Endometrial microvascular endothelial cells (primary cell): Measurements from ENCODE around the gene PHC1. TPM values are rescaled to one million over a fixed set of nuclear protein-coding genes. Genes with fewer than 3 reads are reported as not detected.
"Not testable (repeated sequence)": the region's sequence is repeated elsewhere in the genome, so short reads cannot be mapped to it uniquely, and the experiment has no call there.

Experiments used
- in situ Hi-C: cut with HindIII; loops from 2 replicates; pipeline ENCODE4 v1.10.0; 2017; ENCODE audit warnings: low sequenced_read_pairs, low pct_unique_long_range_greater_than_20kb; ENCODE audit errors: inconsistent ontology term
- total RNA-seq: library from RNA; depleted of rRNA; stranded (reverse); fragments of >200 nt; gene quantifications from one replicate; pipeline ENCODE4 v1.2.3, GENCODE V29; 2015; ENCODE audit errors: inconsistent ontology term

PHC1 gene
- total RNA-seq, 1 donor from 2014 or later = 16.6 TPM

DNA sequence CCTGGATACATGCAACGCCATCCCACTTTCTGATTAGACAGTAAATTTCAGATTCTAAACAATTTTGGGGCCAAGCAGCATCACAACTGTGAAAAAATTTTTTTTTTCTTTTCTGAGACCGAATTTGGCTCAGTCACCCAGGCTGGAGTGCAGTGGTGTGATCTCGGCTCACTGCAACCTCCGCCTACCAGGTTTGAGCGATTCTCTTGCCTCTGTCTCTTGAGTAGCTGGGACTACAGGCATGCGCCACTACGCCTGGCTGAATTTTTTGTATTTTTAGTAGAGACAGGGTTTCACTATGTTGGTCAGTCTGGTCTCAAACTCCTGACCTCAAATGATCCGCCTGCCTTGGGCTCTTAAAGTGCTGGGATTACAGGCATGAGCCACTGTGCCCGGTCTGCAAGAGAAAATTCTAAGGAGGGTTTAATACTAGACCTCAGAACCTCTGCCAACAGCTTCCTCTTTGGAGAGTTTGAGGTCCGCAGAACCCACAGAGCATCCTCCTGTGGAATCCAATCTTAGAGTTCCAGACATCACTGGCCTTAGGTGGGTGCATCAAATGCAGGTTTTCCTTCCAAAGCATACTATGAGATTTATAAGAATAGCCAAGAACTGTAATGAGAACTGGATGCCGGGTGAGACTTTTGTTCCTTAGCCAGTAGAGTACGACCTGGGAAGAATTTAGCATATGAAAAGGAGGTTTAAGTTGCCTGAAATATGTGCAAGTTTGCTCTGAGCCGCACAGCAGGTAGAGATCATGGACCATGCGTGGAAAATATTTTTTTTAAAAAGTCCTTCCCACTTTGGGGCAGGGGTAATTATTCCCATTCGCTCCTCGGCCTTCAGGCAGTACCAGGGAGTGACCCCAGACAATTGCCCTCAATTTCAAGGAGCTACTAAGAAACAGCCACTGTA lies 7.8 kb upstream of the PHC1 start:
- in situ Hi-C loops = no loop called here

DNA sequence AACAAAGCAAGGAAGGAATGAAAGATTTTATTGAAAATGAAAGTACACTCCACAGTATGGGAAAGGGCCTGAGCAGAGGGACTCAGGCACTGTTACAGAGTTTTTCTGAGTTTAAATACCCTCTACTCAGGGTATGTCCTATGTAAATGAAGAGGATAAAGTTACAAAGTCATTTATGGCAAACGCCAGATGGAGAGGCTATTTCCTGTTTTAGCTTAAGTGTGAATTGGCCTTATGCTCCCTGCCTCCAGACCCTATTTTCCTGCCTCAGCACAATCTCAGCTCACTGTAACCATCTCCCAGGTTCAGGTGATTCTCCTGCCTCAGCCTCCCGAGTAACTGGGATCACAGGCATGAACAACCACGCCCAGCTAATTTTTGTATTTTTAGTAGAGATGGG lies 6.8 kb upstream of the PHC1 start:
- in situ Hi-C loops = no loop called here

DNA sequence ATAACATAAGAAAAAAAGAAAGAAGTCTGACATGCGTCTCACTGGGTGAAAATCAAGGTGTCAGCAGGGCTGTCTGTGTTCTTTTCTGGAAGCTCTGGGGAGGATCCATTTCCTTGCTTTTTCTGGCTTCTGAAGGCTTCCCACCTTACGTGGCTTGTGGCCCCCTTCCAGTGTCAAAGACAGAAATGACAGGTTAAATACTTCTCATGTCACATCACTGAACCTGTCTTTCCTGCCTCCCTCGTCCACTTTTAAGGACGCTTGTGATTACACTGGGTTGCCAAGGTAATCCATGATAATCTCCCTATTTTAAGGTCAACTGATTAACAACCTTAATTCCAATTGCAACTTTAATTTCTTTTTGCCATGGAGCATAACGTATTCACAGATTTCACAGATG lies 4.6 kb upstream of the PHC1 start:
- in situ Hi-C loops = no loop called here

DNA sequence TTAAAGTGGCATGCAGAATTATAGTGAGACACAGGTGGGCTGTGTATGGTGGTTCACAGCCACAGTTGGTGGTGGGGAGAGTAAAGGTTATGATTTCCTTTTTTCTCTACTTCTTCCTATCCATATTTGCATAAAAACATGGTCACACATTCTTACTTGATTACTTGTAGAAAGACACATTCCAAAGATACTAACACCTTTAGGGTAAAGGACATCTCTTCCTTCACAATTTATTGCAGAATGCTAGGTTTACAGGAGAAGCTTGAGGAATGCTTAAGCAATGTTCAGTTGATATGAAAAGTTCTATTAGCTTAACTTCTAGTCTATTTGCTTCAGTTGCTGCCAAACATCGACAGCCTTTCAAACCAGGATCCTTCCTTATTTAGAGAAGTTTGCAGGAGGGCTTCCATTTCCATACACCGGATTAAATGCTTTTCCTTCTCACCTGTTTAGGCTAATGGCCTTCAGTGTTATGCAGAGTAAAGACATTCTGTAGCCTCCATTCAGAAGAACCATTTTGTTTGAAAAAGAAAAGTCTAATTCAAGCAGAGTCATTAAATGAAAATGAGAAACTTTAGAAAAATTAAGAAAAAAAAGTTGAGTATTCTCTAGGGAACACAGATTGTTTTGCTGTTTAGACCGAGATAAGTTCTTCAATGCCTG lies 2.6 kb upstream of the PHC1 start:
- in situ Hi-C loops = no loop called here

DNA sequence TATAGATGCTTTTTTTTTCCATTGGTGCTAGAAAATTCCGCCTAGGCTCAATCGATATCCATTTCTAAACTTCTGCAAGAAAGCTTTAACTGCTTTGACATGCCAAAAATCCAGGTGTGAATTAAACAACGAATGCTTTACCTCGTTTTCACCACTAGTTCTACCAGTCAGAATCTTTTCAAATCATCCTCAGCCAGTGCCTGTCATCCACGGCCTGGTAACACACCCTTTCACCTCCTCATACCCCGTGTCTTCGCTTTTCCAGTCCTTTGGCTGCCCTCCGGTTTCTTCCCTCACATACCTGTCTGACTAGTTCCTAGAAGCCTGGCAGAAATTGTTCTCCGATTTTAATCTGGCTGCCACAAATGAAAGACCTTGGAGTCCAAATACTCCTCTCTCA lies 1.4 kb upstream of the PHC1 start:
- in situ Hi-C loops = no loop called here

DNA sequence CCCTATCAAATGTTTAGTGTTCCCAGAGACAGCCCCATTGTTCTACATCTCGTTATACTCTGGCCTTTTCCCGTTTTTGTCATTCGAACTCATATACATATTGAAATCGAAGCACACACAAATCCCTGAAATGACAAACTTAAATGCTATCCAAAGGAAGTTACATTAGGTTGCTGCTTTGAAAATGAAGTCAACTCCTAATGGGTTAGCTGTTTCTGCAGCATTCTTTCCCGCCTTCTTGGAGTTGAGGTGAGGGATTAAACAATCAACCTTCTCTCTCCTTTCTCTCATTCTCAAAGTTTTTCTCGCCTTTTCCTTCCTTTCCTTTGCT lies 642 bp upstream of the PHC1 start:
- in situ Hi-C loops = no loop called here

DNA sequence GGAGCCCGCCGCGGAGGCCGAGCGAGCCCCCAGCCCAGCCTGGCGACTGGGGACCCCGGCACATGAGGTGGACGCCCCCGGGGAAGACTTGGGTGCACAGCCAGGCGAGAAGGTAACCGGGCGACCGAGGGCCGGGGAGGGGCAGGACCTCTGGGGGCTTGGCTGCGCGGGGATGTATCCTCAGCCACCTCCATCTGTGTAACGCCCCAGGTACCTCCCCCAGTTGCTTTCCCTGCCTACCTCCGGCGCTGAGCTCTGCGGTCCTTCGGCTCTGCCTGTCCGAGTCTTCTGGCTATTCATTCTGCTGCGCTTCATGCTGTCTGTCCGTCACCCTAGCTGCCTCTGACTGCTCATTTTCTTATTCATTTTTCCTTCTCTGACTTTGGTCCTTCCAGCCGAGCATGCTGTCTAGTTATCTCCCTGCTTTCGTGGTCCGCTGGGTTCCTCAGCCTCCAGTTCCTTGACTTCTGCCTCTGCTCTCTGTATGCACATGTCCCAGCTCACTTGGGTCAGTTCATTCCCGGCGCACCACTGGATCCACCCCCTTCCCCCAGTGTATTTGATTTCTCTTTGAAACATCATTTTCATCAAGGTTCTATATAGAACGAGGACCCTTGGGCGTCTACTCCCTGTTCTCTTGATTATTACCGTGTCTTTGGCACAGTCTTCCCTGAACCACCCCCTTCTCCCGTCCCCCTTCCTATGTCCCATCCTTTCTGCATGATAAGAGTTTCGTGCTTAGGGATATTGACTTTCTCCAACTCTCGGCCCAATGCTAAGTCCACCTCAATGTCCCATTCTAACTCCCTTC lies 612 bp downstream of the PHC1 start:
- in situ Hi-C loops = no loop called here

DNA sequence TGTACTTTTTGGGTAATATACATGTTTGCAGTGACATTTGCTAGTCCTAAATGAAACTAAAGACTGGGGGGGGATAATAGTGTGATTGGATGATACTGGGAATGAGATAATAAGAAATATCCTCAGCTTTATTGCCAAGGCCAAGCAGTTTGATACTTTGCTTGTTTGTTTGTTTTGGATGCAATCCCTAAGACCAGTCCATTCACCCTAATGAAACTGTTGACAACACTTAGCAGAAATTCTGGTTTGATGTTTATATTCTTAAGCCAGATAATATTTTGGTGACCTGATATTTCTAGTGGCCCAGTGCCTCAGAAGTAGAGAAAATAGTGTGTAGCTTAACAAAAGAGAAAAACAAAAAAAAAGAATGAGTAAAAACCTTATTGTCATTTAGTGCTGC lies 1.8 kb downstream of the PHC1 start:
- in situ Hi-C loops = no loop called here

DNA sequence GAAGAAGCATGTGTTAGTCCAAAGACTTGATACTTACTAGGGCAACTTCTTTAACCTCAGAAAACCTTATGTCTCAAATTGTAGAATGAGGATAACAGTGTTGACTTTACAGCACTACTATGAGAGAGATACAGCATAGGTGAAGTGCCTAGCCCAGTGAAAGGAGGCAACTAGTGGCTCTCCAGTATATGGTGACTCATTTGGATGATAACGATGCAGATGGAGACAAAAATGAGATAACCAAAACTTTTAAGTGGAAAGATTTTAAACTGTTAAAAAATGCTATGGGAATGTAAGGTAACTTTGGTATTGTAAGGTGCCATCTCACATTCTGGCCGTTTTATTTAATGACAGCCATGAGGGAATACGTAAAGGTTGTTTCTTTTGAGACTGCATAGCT lies 2.7 kb downstream of the PHC1 start:
- in situ Hi-C loops = no loop called here

DNA sequence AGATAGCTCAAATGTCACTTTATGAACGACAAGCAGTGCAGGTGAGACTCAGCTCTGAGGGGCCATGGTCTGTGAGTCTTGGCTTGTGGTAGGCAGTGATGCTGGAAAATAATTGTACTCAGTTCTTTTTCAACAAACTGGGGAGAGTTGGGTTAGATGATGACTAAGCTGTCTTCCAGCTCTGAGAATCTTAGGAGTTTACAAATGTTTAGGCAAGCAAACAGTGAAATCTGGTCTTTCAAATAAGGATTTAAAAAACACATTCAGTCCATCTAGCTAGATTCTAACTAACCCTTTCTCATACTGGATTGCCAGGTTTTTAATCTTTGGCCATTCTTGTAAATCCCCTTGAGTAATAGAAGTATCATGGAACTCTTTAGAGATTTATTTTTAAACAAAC lies 3.4 kb downstream of the PHC1 start:
- in situ Hi-C loops = no loop called here

DNA sequence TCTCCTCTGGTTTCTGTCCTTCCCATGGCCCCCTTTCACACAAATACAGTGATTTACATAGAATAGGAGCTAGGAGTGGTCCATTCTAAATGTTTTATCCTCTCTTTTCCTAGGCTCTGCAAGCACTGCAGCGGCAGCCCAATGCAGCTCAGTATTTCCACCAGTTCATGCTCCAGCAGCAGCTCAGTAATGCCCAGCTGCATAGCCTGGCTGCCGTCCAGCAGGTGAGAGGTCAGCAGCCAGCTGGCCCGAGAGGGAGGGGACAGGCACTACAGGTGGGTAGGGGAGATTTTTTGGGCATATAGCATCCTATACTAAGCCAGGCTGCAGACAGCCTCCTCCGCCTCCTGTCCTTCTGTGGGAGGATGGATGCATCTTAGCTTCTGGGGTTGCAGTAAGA lies 5.3 kb downstream of the PHC1 start:
- in situ Hi-C loops = not testable (repeated sequence)

DNA sequence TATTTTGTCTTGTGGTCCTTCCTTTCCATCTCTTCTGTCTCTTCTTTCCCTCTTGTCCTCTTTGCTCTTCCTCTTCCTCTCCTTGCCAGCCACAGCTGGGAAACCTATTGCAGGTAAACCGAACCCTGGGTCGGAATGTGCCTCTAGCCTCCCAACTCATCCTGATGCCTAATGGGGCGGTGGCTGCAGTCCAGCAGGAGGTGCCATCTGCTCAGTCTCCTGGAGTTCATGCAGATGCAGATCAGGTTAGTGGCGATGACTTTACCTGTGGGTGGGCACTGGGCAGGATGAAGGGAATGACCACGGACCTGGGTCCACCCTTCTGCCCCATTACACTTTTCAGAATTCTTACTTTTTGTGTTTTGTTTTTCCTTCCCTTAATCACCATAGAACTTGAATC lies 8.2 kb downstream of the PHC1 start:
- in situ Hi-C loops = no loop called here

DNA sequence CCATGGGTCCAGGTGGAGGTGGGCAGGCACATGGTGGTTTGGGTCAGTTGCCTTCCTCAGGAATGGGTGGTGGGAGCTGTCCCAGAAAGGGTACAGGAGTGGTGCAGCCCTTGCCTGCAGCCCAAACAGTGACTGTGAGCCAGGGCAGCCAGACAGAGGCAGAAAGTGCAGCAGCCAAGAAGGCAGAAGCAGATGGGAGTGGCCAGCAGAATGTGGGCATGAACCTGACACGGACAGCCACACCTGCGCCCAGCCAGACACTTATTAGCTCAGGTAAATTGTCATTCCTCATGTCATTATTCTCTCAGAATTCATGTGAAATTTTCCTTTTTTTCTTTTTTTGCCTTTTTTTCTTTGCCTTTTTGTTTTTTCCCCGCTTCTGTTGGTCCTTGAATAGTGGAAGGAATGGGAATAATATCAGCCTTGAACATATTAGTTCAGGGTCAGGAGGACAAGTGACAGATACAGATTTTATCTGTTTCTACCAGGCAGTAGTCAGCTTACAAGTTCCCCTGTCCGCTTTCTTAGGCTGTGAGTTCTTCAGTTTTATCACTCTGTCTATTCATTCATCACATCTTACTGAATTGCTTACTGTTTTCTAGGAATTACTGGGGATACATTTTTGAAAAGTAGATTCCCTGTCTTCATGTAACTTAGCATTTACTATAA lies 16.5 kb downstream of the PHC1 start:
- in situ Hi-C loops = not testable (repeated sequence)

DNA sequence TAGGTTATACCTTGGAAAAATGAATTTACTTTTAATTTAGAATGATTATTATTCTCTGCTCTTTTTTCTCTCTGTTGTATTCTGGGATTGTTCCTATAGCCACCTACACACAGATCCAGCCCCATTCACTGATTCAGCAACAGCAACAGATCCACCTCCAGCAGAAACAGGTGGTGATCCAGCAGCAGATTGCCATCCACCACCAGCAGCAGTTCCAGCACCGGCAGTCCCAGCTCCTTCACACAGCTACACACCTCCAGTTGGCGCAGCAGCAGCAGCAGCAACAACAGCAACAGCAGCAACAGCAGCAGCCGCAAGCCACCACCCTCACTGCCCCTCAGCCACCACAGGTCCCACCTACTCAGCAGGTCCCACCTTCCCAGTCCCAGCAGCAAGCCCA lies 18.2 kb downstream of the PHC1 start:
- in situ Hi-C loops = not testable (repeated sequence)

DNA sequence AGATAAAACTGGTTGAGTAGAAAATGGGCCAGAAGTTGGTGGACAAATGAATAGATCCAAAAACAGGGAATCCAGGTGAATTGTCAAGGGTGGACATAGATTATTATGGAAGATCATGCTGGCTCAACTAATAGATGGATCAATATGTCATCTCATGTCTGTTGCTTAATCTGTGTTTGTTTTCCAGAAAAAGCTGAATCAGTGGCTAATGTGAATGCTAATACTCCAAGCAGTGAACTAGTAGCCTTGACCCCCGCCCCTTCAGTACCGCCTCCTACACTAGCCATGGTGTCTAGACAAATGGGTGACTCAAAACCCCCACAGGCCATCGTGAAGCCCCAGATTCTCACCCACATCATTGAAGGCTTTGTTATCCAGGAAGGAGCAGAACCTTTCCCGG lies 19.8 kb downstream of the PHC1 start:
- in situ Hi-C loops = not testable (repeated sequence)

DNA sequence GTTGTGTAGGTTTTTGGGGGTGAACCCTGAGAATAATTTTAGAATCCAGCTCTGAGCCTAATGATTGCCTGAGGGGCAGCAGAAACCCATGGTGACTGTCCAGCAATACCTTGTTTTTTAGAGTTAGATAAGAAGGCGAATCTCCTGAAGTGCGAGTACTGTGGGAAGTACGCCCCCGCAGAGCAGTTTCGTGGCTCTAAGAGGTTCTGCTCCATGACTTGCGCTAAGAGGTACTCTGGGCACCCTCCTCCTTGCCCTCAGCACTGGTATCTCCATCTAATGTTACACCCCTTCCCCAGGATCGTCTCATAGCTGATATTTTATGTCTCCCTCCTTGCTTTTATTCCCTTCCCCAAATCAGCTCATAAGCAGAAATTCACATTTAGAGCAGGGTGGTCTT lies 22.4 kb downstream of the PHC1 start:
- in situ Hi-C loops = no loop called here

DNA sequence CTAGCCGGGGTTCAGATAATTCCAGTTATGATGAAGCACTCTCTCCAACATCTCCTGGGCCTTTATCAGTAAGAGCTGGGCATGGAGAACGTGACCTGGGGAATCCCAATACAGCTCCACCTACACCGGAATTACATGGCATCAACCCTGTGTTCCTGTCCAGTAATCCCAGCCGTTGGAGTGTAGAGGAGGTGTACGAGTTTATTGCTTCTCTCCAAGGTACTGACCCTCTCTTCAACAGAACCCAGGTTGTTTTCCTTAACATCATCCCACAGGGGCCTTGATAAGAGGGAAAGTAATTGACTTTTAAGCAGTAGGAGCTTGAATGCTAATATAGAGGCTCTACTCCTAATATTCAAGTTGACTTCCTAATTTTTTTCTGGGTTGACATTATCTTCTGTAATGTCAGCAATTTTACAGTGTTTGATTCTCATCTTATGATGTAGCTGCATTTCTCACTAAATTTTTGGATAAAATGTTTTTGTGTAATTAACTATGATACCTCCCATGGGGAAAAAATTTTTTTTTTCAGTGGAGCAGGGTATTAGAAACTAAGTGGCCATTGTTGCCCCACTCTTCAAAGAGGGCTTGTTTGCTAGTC lies 23.6 kb downstream of the PHC1 start:
- in situ Hi-C loops = not testable (repeated sequence)

DNA sequence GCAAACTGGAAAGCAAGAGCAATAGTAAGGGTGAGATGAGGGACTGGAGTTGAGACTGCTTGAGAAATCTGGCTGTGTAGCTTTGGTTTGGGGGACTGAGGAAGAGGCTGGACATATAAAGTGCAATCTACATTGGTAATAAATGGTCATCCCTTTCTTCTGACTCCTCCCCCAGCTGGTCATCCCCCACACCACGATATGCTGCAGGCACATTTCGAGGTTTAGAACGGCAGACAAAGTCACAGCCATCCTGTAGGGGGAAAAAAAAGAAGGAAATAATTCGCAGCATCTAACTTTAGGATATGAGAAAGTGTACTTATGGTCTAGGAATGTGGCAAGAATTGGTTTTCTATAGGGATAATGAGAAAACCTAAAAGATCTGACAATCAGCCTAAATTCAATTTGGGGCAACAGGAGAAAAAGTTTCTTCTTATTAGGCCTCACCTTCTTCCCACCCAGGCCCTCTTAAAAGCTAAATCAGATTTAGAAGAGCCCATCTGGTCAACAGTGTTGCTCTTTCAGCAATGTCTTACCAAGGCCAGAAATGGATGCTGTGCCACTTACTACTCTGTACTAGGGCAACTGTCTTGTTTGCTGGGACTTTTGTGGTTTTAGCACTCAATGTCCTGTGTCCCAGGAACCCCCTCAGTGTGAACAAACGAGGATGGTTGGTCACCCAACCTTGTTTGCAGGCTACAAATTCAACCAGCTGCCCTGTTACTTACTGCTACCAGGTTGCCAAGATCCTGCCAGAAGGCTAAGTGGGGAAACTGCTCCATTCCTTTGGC lies 27.6 kb downstream of the PHC1 start:
- in situ Hi-C loops = no loop called here
